HEK293 (cell line): ENCODE results near the gene PPFIBP1.

Source experiments
- AEBP2 ChIP-seq: fragments of 450-650 bp; formaldehyde crosslinking; IDR thresholded peaks from 2 replicates; pipeline ENCODE4 v1.5.1; 2016; ENCODE audit warnings: missing biosample characterization, missing genetic modification characterization, borderline replicate concordance
- HOXC10 ChIP-seq: sonication (generic); formaldehyde crosslinking; IDR thresholded peaks from 2 replicates; pipeline ENCODE4 v1.8.1; 2023; ENCODE audit warnings: mild to moderate bottlenecking, missing genetic modification reagents
- KLF1 ChIP-seq: fragments of 450-650 bp; formaldehyde crosslinking; IDR thresholded peaks from 2 replicates; pipeline ENCODE4 v1.5.1; 2016; ENCODE audit warnings: missing biosample characterization, missing genetic modification characterization
- MEIS1 ChIP-seq: sonication (generic); formaldehyde crosslinking; IDR thresholded peaks from 2 replicates; pipeline ENCODE4 v1.8.1; 2022; ENCODE audit warnings: missing genetic modification reagents, mild to moderate bottlenecking, borderline replicate concordance
- MYNN ChIP-seq: fragments of 450-650 bp; formaldehyde crosslinking; IDR thresholded peaks from 2 replicates; pipeline ENCODE4 v1.5.1; 2016; ENCODE audit warnings: missing biosample characterization, missing genetic modification characterization, borderline replicate concordance
- SETDB1 ChIP-seq: IDR thresholded peaks from one replicate; pipeline ENCODE4 v1.6.1; 2017; ENCODE audit warnings: mild to moderate bottlenecking, low read length, moderate library complexity, mixed read lengths; ENCODE audit not compliant: insufficient read length
- ZFP3 ChIP-seq: fragments of 450-650 bp; formaldehyde crosslinking; IDR thresholded peaks from 2 replicates; pipeline ENCODE4 v1.5.1; 2016; ENCODE audit warnings: low read depth, missing biosample characterization, missing genetic modification characterization
- ZNF133 ChIP-seq: fragments of 450-650 bp; formaldehyde crosslinking; IDR thresholded peaks from 2 replicates; pipeline ENCODE4 v1.5.1; 2016; ENCODE audit warnings: missing biosample characterization, missing genetic modification characterization
- ZNF174 ChIP-seq: fragments of 450-650 bp; formaldehyde crosslinking; IDR thresholded peaks from 2 replicates; pipeline ENCODE4 v1.5.0; 2017; ENCODE audit warnings: missing biosample characterization, mild to moderate bottlenecking, missing genetic modification characterization
- ZNF423 ChIP-seq: fragments of 450-650 bp; formaldehyde crosslinking; IDR thresholded peaks from 2 replicates; pipeline ENCODE4 v1.5.1; 2016; ENCODE audit warnings: missing biosample characterization, missing genetic modification characterization
- ZNF624 ChIP-seq: fragments of 450-650 bp; formaldehyde crosslinking; IDR thresholded peaks from 2 replicates; pipeline ENCODE4 v1.5.1; 2017; ENCODE audit warnings: missing biosample characterization, missing genetic modification characterization
- ZNF747 ChIP-seq: fragments of 450-650 bp; formaldehyde crosslinking; IDR thresholded peaks from 2 replicates; pipeline ENCODE4 v1.5.1; 2016; ENCODE audit warnings: missing biosample characterization, missing genetic modification characterization
- TF ChIP-seq, protein P1 (sequence below): fragments of 450-650 bp; formaldehyde crosslinking; IDR thresholded peaks from 2 replicates; pipeline ENCODE4 v1.5.1; 2016; ENCODE audit warnings: missing biosample characterization, missing genetic modification characterization

- TF ChIP-seq, protein P1, sequence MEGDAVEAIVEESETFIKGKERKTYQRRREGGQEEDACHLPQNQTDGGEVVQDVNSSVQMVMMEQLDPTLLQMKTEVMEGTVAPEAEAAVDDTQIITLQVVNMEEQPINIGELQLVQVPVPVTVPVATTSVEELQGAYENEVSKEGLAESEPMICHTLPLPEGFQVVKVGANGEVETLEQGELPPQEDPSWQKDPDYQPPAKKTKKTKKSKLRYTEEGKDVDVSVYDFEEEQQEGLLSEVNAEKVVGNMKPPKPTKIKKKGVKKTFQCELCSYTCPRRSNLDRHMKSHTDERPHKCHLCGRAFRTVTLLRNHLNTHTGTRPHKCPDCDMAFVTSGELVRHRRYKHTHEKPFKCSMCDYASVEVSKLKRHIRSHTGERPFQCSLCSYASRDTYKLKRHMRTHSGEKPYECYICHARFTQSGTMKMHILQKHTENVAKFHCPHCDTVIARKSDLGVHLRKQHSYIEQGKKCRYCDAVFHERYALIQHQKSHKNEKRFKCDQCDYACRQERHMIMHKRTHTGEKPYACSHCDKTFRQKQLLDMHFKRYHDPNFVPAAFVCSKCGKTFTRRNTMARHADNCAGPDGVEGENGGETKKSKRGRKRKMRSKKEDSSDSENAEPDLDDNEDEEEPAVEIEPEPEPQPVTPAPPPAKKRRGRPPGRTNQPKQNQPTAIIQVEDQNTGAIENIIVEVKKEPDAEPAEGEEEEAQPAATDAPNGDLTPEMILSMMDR (tag by site-specific recombination): no peak
- TF ChIP-seq ZNF423 (tag by site-specific recombination) (no peak), ZNF747 (tag by site-specific recombination) (no peak), AEBP2 (tag by site-specific recombination) (no peak), KLF1 (tag by site-specific recombination) (no peak), ZNF174 (tag by site-specific recombination) (no peak), MEIS1 (CRISPR knock-in tag) (no peak), ZNF624 (no peak), ZFP3 (tag by site-specific recombination) (no peak), HOXC10 (CRISPR knock-in tag) (no peak), MYNN (tag by site-specific recombination) (no peak), ZNF133 (no peak), SETDB1 (no peak)
Observed at GRCh38 chr12:27474344-27474743, 49.7 kb upstream of the PPFIBP1 start.
